Measurements from ENCODE around the gene ETS2.

The ETS2 gene

DNA sequence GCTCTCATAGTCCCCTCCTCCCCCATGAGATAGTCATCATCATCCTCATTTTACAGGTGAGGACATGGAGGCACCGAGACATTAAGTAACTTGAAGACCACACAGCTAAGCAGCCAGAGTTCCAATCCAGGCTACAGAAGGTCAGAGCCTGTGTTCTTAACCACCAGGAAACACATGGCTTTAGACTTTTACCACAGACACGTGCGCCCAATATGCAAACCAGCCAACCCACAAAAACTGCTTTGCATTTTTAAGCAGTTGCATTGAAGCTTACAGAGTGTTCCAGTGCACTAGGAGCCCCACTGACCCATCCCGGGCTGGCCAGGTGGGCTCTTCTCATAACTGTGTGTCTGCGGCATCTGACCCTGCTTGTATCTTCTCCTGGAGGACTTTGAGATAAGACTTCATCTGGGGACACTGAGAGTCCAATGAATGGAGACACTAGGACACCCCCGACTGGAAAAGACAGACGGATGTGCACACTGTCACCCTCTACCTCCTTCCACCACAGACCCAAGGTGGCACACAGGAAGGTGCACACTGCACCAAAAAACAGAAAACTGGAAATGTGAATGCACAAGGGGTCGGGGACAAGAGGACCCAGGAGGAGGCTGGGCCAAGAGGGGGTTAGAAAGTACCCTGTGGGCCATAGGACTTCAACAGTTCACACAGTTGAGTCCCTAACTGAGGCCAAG is 56.4 kb downstream of the ETS2 start:
- DNase-seq, result no peak

DNA sequence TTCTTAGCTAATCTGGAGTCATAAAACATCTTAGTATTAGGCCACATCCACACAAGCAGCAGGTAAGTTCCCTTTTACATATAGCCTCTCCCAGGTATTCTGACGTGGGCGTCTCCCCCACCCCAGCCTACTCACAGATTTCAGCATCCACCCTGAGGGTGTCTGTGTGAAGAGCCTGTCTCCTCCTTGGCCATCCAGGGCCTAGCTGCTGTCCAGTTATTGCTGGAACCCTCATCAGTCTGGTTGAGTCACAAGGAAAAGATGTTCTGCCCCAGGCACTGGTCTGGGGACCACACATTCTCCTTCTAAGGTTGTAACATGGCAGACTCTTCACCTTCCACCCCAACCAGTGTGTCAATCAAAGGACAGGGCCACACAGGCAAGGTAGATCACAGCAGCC is 57.6 kb downstream of the ETS2 start:
- no peak for DNase-seq

DNA sequence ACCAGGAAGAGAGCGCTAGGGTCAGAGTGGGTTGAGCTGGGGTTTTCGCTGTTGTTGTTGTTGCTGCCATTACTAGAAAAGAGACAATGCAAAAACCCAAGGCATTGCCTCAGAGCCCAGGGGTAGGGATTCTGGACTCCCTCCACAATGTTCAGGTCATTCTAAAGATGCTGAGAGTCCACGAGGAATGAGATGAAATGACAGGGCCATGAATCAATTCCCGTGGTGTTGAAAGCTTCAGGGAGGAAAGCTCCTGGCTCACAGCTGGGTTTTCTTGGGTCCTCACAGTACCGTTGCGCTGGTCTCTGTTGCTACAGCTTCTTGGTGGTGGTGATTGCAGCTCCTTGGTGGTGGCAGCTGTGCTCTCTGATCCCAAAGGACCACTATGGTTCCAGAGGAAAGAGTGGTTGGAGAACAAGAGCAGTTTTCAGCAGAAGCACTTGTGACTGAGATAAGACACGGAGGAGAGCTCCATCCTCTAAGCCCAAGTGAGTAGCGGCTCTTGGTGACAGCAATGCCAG is 58.2 kb downstream of the ETS2 start:
- DNase-seq, result no peak

GRCh38 chr21:38864964-38865363 is 59.2 kb downstream of the ETS2 start:
- DNase-seq, result no peak

DNA sequence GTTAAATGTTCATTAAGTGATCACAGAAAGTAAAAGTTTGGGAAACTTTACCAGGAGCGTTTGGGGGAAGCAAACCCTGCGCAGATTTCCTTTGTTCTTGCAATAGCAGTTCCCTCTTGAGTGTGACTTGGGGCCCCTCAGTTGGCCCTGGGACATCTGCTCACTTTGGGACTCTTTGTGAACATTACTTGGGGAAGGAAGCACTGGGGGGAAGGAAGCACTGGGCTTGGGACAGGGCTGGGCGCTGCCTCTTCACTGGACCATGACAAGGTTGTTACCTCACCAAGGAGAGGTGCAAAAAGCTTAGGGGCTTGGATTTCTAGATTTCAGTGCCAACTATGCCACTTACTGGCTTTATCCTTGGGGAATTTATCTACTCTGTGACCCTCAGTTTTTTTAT is 63.5 kb downstream of the ETS2 start:
- no peak for DNase-seq

DNA sequence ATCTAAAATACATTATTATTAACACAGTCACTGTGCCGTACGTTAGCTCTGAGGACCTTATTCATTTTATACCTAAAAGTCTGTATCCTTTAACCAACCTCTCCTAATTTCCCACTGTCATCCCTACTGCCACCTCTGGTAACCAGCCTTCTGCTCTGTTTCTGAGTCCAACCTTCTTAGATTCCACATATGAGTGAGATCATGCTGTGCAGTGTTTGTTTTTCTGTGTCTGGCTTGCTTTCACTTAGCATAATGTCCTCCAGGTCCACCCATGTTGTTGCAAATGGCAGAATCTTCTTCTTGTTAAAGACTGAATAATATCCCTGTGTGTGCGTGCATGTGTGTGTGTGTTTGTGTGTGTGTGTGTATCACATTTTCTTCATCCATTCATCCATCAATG is 64.2 kb downstream of the ETS2 start:
- DNase-seq, result no peak

Measured in cortex of kidney (tissue), 1 donor.